Measurements from ENCODE around the gene PTMS.

PTMS gene

DNA sequence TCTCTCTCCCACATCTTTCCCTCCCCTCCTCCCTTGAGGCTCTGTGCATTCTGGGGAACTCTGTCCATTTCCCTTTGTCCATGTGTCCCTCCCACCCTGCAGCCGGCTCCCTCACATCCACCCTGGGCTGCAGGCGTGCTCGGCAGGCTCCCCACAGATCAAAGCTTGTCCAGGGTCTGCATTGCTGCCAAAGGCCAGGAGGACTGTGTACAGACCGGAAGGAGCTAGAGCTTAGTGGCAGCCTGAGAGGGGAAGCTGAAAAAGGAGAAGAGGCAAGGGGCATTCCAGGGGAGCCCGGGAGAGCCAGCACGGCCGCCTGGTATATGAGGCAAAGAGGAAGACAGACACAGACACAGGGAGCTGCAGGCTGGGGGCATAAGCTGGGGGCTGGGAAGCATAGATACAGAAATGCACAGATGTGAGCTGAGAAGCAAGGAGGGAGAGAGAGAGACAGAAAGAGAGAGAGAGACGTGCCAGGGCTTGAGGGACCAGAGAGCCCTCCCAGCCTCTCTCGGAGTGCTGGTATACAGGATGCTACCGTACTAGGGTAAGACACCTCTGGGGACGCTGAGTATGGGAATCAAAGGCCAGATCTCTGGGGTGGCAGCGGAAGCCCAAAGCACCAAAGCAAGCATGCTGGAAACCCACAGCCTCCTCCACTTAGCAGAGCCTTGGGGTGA is 26.5 kb downstream of the PTMS start (continued):
- TF ChIP-seq, protein P1, sequence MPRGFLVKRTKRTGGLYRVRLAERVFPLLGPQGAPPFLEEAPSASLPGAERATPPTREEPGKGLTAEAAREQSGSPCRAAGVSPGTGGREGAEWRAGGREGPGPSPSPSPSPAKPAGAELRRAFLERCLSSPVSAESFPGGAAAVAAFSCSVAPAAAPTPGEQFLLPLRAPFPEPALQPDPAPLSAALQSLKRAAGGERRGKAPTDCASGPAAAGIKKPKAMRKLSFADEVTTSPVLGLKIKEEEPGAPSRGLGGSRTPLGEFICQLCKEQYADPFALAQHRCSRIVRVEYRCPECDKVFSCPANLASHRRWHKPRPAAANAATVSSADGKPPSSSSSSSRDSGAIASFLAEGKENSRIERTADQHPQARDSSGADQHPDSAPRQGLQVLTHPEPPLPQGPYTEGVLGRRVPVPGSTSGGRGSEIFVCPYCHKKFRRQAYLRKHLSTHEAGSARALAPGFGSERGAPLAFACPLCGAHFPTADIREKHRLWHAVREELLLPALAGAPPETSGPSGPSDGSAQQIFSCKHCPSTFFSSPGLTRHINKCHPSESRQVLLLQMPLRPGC (tag by site-specific recombination; IDR thresholded peaks at IDR 0.05) = no peak
- TF ChIP-seq ZNF654 (tag by site-specific recombination; IDR thresholded peaks at IDR 0.05; ENCODE audit: low read depth) = no peak
- TF ChIP-seq ZNF629 (tag by site-specific recombination; IDR thresholded peaks at IDR 0.05) = no peak
- TF ChIP-seq, protein P2, sequence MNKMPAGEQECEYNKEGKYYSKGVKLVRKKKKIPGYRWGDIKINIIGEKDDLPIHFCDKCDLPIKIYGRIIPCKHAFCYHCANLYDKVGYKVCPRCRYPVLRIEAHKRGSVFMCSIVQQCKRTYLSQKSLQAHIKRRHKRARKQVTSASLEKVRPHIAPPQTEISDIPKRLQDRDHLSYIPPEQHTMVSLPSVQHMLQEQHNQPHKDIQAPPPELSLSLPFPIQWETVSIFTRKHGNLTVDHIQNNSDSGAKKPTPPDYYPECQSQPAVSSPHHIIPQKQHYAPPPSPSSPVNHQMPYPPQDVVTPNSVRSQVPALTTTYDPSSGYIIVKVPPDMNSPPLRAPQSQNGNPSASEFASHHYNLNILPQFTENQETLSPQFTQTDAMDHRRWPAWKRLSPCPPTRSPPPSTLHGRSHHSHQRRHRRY (tag by site-specific recombination; IDR thresholded peaks at IDR 0.05) = no peak
- no peak for TF ChIP-seq ZNF404 (tag by site-specific recombination; IDR thresholded peaks at IDR 0.05)

DNA sequence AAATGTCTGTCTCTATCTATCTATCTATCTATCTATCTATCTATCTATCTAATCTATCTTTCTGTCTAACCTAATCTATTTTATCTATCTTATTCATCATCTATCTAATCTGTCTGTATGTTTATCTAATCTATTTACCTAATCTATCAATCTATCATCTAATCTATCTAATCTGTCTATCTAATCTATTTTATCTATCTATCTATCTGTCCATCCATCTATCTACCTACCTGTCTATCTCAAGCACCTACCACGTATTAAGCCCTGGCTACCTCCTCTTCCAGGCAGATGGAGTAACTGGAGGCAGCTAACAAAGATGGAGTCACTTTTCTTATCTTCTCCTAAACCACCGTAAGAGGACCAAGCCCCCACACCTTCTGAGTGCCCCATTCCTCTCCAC is 28.9 kb downstream of the PTMS start:
- no peaks in the 10 kb centered on the region for H3K36me3 ChIP-seq (ENCODE audit: control insufficient read depth in 2 of 2, insufficient read depth in 1 of 2, low read length in 2 of 2)
- H3K4me1 ChIP-seq (ENCODE audit: control insufficient read depth, insufficient read depth, low read length) = no peaks in the 10 kb centered on the region
- ChIA-PET POLR2A (interaction anchor here (0.6 kb wide), 1 partner anchor 90 kb away, joined by 3 read pairs; no protein-coding TSS in a partner anchor), CTCF (interaction anchor here (1.8 to 1.9 kb wide), 2 partner anchors 29 to 42 kb away, joined by 6 read pairs; partner anchors contain the start of genes MLF2 and PTMS)
- no peaks in the 10 kb centered on the region for H3K9me3 ChIP-seq (ENCODE audit: control insufficient read depth, insufficient read depth, low read depth, low read length)
- no peak overlapping the region for H3K4me3 ChIP-seq (ENCODE audit: low read depth, low read length)
- TF ChIP-seq ZNF366 (tag by site-specific recombination; conservative IDR thresholded peaks at IDR 0.05) (peak; percentile 38; the same call in 1 of the 2 replicates), ZSCAN23 (tag by site-specific recombination; IDR thresholded peaks at IDR 0.05) (no peak)
- no peak overlapping the region for H3K27ac ChIP-seq (ENCODE audit: extremely low read depth, low read depth, low read length)

DNA sequence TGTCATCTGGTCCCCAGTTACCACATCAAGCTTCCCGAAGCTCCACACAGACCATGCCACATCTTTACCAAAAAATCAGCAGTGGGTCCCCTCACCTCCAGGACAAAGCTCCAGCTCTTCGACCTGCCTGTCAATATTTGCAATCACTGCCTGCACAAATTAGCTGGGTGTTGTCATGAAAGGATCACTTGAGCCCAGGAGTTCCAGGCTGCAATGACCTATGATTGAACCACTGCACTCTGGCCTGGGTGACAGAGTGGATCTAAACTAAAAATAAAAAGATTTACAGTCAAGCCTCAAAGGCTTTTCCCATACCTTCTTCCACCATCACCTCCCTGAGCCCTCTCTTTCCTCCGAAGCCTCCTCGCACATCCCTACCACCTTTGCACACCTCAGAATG is 30.4 kb downstream of the PTMS start:
- no peaks in the 10 kb centered on the region for H3K9me3 ChIP-seq (ENCODE audit: control insufficient read depth, insufficient read depth, low read depth, low read length)
- no peaks in the 10 kb centered on the region for H3K4me1 ChIP-seq (ENCODE audit: control insufficient read depth, insufficient read depth, low read length)
- H3K27ac ChIP-seq (ENCODE audit: extremely low read depth, low read depth, low read length) = no peak overlapping the region
- no peak overlapping the region for H3K4me3 ChIP-seq (ENCODE audit: low read depth, low read length)
- CTCF ChIA-PET = interaction anchor here (1.8 to 1.9 kb wide), 2 partner anchors 30 to 43 kb away, joined by 6 read pairs; partner anchors contain the start of genes MLF2 and PTMS
- no peaks in the 10 kb centered on the region for H3K36me3 ChIP-seq (ENCODE audit: control insufficient read depth in 2 of 2, insufficient read depth in 1 of 2, low read length in 2 of 2)
- POLR2A ChIA-PET = interaction anchor here (0.6 to 1.6 kb wide), 2 partner anchors 16 to 44 kb away, joined by 4 to 5 read pairs; partner anchors contain the start of gene MLF2
- no peak for TF ChIP-seq PRDM1 (tag by site-specific recombination; IDR thresholded peaks at IDR 0.05)

DNA sequence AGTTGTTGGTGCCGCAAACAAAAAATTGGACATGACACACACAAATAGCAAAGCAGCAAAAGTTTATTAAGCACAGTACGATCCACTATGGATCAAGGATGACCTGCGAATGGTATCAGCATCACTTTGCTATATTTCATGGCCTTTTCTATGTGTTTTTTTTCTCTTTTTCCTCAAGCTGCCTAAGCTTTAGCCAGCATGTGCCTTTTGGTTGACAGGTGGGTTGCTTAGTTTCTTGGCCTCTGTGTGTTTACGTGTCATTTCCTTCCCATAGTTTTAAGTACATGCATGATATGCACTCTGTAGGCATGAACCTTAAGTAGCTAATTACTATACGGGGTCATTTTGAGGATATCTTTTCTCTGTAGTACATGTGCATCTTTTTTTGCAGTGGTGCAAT is 33.0 kb downstream of the PTMS start:
- TF ChIP-seq, protein P3, sequence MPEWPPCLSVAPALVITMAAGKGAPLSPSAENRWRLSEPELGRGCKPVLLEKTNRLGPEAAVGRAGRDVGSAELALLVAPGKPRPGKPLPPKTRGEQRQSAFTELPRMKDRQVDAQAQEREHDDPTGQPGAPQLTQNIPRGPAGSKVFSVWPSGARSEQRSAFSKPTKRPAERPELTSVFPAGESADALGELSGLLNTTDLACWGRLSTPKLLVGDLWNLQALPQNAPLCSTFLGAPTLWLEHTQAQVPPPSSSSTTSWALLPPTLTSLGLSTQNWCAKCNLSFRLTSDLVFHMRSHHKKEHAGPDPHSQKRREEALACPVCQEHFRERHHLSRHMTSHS (tag by site-specific recombination; IDR thresholded peaks at IDR 0.05) = no peak

DNA sequence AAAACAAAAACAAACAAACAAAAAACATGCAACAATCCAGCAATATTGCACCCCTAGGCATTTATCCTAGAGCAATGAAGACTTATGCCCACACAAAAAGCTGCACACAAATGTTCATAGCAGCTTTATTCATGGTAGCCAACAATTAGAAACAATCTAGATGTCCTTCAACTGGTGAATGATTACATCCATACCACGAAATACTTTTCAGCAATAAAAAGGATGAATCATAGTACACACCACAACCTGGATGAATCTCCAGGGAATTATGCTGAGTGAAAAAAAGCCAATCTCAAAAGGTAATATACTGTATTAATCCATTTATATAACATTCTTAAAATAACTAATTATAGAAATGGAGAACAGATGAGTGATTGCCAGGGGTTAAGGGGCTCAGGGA is 41.0 kb downstream of the PTMS start:
- CTCF ChIA-PET = interaction anchor here (0.9 to 2.5 kb wide), 2 partner anchors 18 to 29 kb away, joined by 5 to 8 read pairs; no protein-coding TSS in a partner anchor
- Histone ChIP-seq H3K4me1 (ENCODE audit: control insufficient read depth, insufficient read depth, low read length) (no peaks in the 10 kb centered on the region), H3K27ac (ENCODE audit: extremely low read depth, low read depth, low read length) (no peak overlapping the region), H3K9me3 (ENCODE audit: control insufficient read depth, insufficient read depth, low read depth, low read length) (no peaks in the 10 kb centered on the region), H3K36me3 (ENCODE audit: control insufficient read depth in 2 of 2, insufficient read depth in 1 of 2, low read length in 2 of 2) (no peaks in the 10 kb centered on the region), H3K4me3 (ENCODE audit: low read depth, low read length) (no peak overlapping the region)
- TF ChIP-seq GLI4 (tag by site-specific recombination; IDR thresholded peaks at IDR 0.05) (no peak), OSR2 (tag by site-specific recombination; IDR thresholded peaks at IDR 0.05) (0 out of 2 replicates have a peak, but pooled peaks have one; percentile 10), ZNF629 (tag by site-specific recombination; IDR thresholded peaks at IDR 0.05) (peak; percentile 51; the same call in 1 of the 2 replicates), ZNF10 (tag by site-specific recombination; IDR thresholded peaks at IDR 0.05) (peak; percentile 94), SP7 (tag by site-specific recombination; IDR thresholded peaks at IDR 0.05) (0 out of 2 replicates have a peak, but pooled peaks have one; percentile 27)
- TF ChIP-seq, protein P4, sequence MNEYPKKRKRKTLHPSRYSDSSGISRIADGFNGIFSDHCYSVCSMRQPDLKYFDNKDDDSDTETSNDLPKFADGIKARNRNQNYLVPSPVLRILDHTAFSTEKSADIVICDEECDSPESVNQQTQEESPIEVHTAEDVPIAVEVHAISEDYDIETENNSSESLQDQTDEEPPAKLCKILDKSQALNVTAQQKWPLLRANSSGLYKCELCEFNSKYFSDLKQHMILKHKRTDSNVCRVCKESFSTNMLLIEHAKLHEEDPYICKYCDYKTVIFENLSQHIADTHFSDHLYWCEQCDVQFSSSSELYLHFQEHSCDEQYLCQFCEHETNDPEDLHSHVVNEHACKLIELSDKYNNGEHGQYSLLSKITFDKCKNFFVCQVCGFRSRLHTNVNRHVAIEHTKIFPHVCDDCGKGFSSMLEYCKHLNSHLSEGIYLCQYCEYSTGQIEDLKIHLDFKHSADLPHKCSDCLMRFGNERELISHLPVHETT (tag by site-specific recombination; IDR thresholded peaks at IDR 0.05) = 0 out of 2 replicates have a peak, but pooled peaks have one; percentile 25
- POLR2A ChIA-PET = interaction anchor here (0.7 kb wide), 1 partner anchor 19 kb away, joined by 6 read pairs; no protein-coding TSS in a partner anchor

More for the DNA sequence above, 33.0 kb downstream of the PTMS start:
- no peak overlapping the region for H3K4me3 ChIP-seq (ENCODE audit: low read depth, low read length)
- ChIA-PET CTCF (no interaction called here), POLR2A (no interaction called here)
- no peak overlapping the region for H3K27ac ChIP-seq (ENCODE audit: extremely low read depth, low read depth, low read length)
- H3K4me1 ChIP-seq (ENCODE audit: control insufficient read depth, insufficient read depth, low read length) = no peaks in the 10 kb centered on the region
- no peaks in the 10 kb centered on the region for H3K36me3 ChIP-seq (ENCODE audit: control insufficient read depth in 2 of 2, insufficient read depth in 1 of 2, low read length in 2 of 2)
- H3K9me3 ChIP-seq (ENCODE audit: control insufficient read depth, insufficient read depth, low read depth, low read length) = no peaks in the 10 kb centered on the region
